ENCODE results near the gene FANCE. TPM values are rescaled to one million over a fixed set of nuclear protein-coding genes. Genes with fewer than 3 reads are reported as not detected.

Gene FANCE
- total and polyA plus RNA-seq, 9 of the 15 experiments (the other 6 are each of a cell fraction or from before 2014, with no cell fraction given), result 5.7 to 30.2 (median 17.0) TPM

GRCh38 chr6:35452183-35453090 is at the start of gene FANCE (continued):
- TF ChIP-seq TAL1 (IDR thresholded peaks at IDR 0.05) (no peak), HMG20A (CRISPR knock-in tag; conservative IDR thresholded peaks at IDR 0.05) (no peak), TGIF2 (CRISPR knock-in tag; IDR thresholded peaks at IDR 0.05) (no peak; the same call in 1 of the 2 replicates), MAFF (IDR thresholded peaks at IDR 0.05; ENCODE audit: low read length) (no peak), ATF7 (IDR thresholded peaks at IDR 0.05) (peak; percentile 71; the same call in 1 of the 2 replicates), SMARCA4 (IDR thresholded peaks at IDR 0.05) (no peak), ZNF518B (CRISPR knock-in tag; IDR thresholded peaks at IDR 0.05) (no peak), MAX (CRISPR knock-in tag; IDR thresholded peaks at IDR 0.05) (peak; percentile 86), HNRNPH1 (optimal IDR thresholded peaks at IDR 0.05; ENCODE audit: low read depth, low read length) (no peak), E2F6 (IDR thresholded peaks at IDR 0.05; ENCODE audit: borderline replicate concordance in 1 of 2, extremely low read depth in 1 of 2, insufficient read depth in 1 of 2, insufficient read length in 1 of 2, low read depth in 1 of 2, low read length in 1 of 2, poor library complexity in 1 of 2, severe bottlenecking in 1 of 2) (peak; percentile 89 to 97), ETS2 (tag; IDR thresholded peaks at IDR 0.05; ENCODE audit: borderline replicate concordance, poor library complexity, severe bottlenecking) (peak; percentile 45), ZFP91 (CRISPR knock-in tag; IDR thresholded peaks at IDR 0.05) (peak; percentile 53; the same call in 1 of the 2 replicates), CBX3 (IDR thresholded peaks at IDR 0.05; ENCODE audit: borderline replicate concordance in 1 of 2, low read length in 2 of 2) (no peak; a peak in 1 of 3 replicates), KHSRP (IDR thresholded peaks at IDR 0.05) (no peak), ARHGAP35 (IDR thresholded peaks at IDR 0.05; ENCODE audit: partially characterized antibody) (no peak), CCNT2 (IDR thresholded peaks at IDR 0.05; ENCODE audit: borderline replicate concordance, extremely low read depth, insufficient read length, low read depth, low read length) (peak; percentile 73), TAF15 (IDR thresholded peaks at IDR 0.05; ENCODE audit: low read depth, low read length) (no peak), ZNF41 (CRISPR knock-in tag; conservative IDR thresholded peaks at IDR 0.05) (no peak), FUS (optimal IDR thresholded peaks at IDR 0.05; ENCODE audit: low read depth, low read length) (peak; percentile 84), ZNF140 (CRISPR knock-in tag; IDR thresholded peaks at IDR 0.05) (no peak), ZC3H8 (IDR thresholded peaks at IDR 0.05) (no peak), DNMT1 (IDR thresholded peaks at IDR 0.05) (no peak)
